ENCODE results near the gene ZNF316. TPM values are rescaled to one million over a fixed set of nuclear protein-coding genes. Genes with fewer than 3 reads are reported as not detected.

The ZNF316 gene
- total RNA-seq, 2 donors from 2014 or later: 29.1 to 69.5 TPM

DNA sequence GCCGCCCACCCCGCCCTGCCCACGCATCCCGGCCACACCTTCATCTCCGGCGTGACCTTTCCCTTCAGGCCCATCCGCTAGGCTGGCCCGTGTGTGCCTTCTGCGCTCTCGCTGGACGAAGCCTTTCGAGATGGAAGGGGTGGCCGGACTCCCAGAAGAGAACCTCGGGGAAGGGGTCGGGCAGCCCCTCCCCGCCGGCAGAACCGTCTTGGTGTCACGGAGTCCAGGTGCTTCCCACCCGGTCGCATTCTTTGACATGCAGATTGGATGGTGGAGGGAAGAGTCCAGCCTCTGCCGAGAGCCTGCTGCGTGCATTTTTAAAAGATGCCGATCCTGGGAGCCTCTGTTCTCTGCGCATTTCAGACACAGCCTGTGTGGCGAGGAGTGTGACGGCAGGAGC lies 29.0 kb upstream of the ZNF316 start:
- TF ChIP-seq POLR2A (IDR thresholded peaks at IDR 0.05): no peak
- TF ChIP-seq, protein P1, sequence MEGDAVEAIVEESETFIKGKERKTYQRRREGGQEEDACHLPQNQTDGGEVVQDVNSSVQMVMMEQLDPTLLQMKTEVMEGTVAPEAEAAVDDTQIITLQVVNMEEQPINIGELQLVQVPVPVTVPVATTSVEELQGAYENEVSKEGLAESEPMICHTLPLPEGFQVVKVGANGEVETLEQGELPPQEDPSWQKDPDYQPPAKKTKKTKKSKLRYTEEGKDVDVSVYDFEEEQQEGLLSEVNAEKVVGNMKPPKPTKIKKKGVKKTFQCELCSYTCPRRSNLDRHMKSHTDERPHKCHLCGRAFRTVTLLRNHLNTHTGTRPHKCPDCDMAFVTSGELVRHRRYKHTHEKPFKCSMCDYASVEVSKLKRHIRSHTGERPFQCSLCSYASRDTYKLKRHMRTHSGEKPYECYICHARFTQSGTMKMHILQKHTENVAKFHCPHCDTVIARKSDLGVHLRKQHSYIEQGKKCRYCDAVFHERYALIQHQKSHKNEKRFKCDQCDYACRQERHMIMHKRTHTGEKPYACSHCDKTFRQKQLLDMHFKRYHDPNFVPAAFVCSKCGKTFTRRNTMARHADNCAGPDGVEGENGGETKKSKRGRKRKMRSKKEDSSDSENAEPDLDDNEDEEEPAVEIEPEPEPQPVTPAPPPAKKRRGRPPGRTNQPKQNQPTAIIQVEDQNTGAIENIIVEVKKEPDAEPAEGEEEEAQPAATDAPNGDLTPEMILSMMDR (IDR thresholded peaks at IDR 0.05): no peak
- WGBS, 2 donors: 92 to 99% methylated on average over 15 to 20 of the region's 27 CpGs
- Histone ChIP-seq H3K4me1 (no peaks in the 10 kb centered on the region), H3K36me3 (replicated peaks in 1 of 2; ENCODE audit: insufficient read depth in 1 of 2, low read depth in 2 of 2) (no peaks in the 10 kb centered on the region), H3K9me3 (no peaks in the 10 kb centered on the region), H3K4me3 (no peak overlapping the region), H3K27ac (no peak overlapping the region), H3K27me3 (no peaks in the 10 kb centered on the region)
- no peak for ATAC-seq
- intact Hi-C loops (cut with DNase I): no loop called here
- DNase-seq: no peak

DNA sequence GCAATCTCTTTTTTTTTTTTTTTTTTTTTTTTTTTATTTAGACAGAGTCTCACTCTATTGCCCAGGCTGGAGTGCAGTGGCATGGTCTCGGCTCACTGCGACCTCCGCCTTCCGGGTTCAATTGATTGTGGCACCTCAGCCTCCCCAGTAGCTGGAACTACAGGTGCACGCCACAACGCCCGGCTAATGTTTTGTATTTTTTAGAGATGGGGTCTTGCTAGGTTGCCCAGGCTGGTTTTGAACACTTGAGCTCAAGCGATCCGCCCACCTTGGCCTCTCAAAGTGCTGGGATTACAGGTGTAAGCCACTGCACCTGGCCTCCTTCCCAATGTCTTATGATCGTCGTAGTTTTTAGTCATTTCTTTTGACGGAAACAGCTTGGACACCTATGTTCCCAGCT lies 28.3 kb upstream of the ZNF316 start:
- Histone ChIP-seq H3K36me3 (replicated peaks in 1 of 2; ENCODE audit: insufficient read depth in 1 of 2, low read depth in 2 of 2) (no peaks in the 10 kb centered on the region), H3K4me1 (no peaks in the 10 kb centered on the region), H3K27ac (no peak overlapping the region), H3K4me3 (no peak overlapping the region), H3K9me3 (no peaks in the 10 kb centered on the region), H3K27me3 (no peaks in the 10 kb centered on the region)
- TF ChIP-seq POLR2A (IDR thresholded peaks at IDR 0.05): no peak
- TF ChIP-seq, protein P1 (IDR thresholded peaks at IDR 0.05): no peak
- DNase-seq (no peak), ATAC-seq (no peak)
- intact Hi-C loops (cut with DNase I): no loop called here
- 90 to 91% methylated on average over 12 of the region's 12 CpGs for WGBS, 2 donors

DNA sequence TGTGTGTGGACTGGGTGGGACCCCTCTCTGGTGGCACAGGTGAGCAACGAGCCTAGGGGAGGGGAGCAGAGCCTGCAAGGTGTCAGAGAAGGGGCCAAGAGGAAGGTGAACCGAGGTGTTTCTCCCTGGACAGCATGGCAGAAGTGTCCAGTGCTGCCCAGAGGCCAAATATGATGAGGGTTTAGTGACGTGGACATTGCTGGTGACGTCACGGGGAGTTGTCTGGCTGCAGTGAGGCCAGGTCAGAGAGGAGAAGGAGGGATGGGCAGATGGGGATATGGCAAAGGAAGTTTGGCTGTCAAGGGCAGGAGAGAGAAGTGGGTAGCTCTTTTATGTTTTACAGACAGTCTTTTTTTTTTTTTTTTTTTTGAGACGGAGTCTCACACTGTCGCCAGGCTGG lies 24.3 kb upstream of the ZNF316 start:
- 57 to 65% methylated on average over 7 of the region's 7 CpGs for WGBS, 2 donors
- Histone ChIP-seq H3K27ac (no peak overlapping the region), H3K4me3 (no peak overlapping the region), H3K4me1 (peaks cover 7% of the 10 kb centered on the region), H3K27me3 (no peaks in the 10 kb centered on the region), H3K9me3 (no peaks in the 10 kb centered on the region), H3K36me3 (replicated peaks in 1 of 2; ENCODE audit: insufficient read depth in 1 of 2, low read depth in 2 of 2) (no peaks in the 10 kb centered on the region)
- TF ChIP-seq POLR2A (IDR thresholded peaks at IDR 0.05): no peak
- TF ChIP-seq, protein P1 (IDR thresholded peaks at IDR 0.05): no peak
- intact Hi-C loops (cut with DNase I): no loop called here
- ATAC-seq (no peak), DNase-seq (no peak)

DNA sequence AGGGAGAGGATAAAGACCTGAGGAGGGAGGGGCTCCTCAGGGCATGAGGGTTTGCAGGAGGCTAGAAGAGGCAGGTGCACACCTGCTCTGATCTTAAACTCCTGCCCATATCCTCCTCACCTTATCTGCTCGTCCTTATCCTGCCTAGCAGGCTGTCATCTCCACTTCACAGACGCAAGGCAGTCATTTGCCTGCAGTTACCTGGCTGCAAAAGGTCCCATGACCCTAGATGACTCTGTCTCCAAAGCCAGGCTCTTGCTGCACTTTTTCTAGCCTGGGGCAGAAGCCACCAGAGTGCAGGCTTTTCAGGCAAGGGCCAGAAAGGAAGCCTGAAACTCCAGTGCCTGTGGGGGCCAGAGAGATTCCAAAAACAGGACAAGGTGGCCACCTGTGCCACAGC lies 23.4 kb upstream of the ZNF316 start:
- intact Hi-C loops (cut with DNase I): no loop called here
- H3K27ac ChIP-seq: no peak overlapping the region
- 15 to 25% methylated on average over 2 of the region's 2 CpGs for WGBS, 2 donors
- ATAC-seq (no peak), DNase-seq (no peak)
- H3K27me3 ChIP-seq: no peaks in the 10 kb centered on the region
- H3K9me3 ChIP-seq: no peaks in the 10 kb centered on the region
- peaks cover 7% of the 10 kb centered on the region for H3K4me1 ChIP-seq
- H3K36me3 ChIP-seq (replicated peaks in 1 of 2; ENCODE audit: insufficient read depth in 1 of 2, low read depth in 2 of 2): no peaks in the 10 kb centered on the region
- no peak for TF ChIP-seq POLR2A (IDR thresholded peaks at IDR 0.05)
- TF ChIP-seq, protein P1 (IDR thresholded peaks at IDR 0.05): no peak
- H3K4me3 ChIP-seq: no peak overlapping the region

DNA sequence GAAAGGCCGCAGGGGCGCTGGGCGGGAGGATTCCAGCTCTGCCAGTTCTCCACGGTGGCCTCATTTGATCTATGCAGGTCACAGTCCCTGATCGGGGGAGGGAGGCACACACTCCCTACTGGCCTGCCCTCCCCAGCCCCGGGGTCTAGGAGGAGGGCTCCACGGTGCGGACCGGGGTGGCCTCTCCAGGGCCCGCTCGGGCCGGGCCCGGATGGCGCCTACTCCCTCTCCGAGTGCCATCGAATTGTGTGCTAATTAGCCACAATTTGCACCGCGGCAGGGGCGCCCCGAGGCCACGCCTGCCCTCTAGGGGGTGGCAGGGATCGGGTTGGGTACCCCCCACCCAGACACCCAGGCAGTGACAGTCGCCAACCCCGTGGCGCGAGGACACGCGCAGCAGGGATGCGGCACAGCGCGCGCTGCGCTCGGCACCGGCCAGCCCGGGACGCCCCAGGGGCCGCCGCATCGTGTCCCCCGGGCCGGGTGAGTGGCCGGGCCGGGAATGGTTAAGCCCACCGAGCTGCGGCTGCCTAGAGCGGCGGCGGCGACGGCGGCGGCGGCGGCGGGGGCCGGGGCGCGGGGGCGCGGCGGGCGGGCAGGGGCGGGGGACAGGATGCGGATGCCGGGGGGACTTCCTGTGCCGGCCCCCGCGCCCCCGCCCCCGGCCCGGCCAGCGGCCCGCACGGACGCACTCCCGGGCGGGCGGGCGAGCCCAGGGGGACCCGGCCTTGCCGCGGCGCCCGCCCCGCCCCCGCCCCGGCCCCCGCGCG lies 22.0 kb upstream of the ZNF316 start, which contains the start of gene ZNF853:
TSS of gene ZNF853 (plus strand) at position 658 of the 770 bp plus-strand sequence. CDS start 565 bp downstream, outside the sequence.
- ATAC-seq: peak; percentile 47
- intact Hi-C loops (cut with DNase I): no loop called here
- Histone ChIP-seq H3K4me3 (peak within 1 kb of the TSS in 1 of 2 donors; percentile 63), H3K9me3 (no peaks in the 10 kb centered on the region), H3K4me1 (peaks cover 7% of the 10 kb centered on the region), H3K27ac (peak within 1 kb of the TSS in 3 of 4 donors; percentile 2 to 55 (median 22)), H3K27me3 (no peaks in the 10 kb centered on the region), H3K36me3 (replicated peaks in 1 of 2; ENCODE audit: insufficient read depth in 1 of 2, low read depth in 2 of 2) (no peaks in the 10 kb centered on the region)
- peak in 1 of 4 donors; percentile 29 for DNase-seq
- WGBS, 2 donors: 7 to 62% methylated on average over 4 to 53 of the region's 91 CpGs
- TF ChIP-seq, protein P1 (IDR thresholded peaks at IDR 0.05): no peak
- no peak for TF ChIP-seq POLR2A (IDR thresholded peaks at IDR 0.05)

Data from body of pancreas (tissue), 4 donors.